ENCODE data around the gene CARS2. TPM values are rescaled to one million over a fixed set of nuclear protein-coding genes. Genes with fewer than 3 reads are reported as not detected.
"Not testable (repeated sequence)": the region's sequence is repeated elsewhere in the genome, so short reads cannot be mapped to it uniquely, and the experiment has no call there.

The CARS2 gene
- total and polyA plus RNA-seq, 2 donors (not counting 3 experiments of a cell fraction or from before 2014, with no cell fraction given): 42.0 to 51.2 TPM

DNA sequence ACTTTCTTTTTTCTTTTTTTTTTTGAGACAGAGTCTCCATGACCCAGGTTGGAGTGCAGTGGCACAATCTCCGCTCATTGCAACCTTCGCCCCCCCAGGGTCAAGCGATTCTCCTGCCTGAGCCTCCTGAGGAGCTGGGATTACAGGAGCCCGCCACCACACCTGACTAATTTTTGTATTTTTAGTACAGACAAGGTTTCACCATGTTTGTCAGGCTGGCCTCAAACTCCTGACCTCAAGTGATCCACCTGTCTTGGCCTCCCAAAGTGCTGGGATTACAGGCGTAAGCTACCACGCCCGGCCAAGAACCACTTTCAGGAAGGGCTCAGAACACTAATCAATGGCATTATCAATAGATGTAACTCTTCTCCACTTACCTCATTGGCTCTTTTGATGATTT is 4.9 kb downstream of the CARS2 start:
- H3K36me3 ChIP-seq (ENCODE audit: control insufficient read depth in 2 of 2, extremely low read depth in 1 of 2, insufficient read depth in 2 of 2, low read length in 2 of 2); H3K27me3 ChIP-seq (ENCODE audit: control insufficient read depth in 2 of 2, insufficient read depth in 2 of 2, low read length in 2 of 2); BruUV-seq (replicated peaks); intact Hi-C loops (cut with micrococcal nuclease); H3K27ac ChIP-seq (ENCODE audit: insufficient read depth, low read depth, low read length); H2AFZ ChIP-seq (ENCODE audit: low read depth, low read length); H3K9ac ChIP-seq (replicated peaks; ENCODE audit: extremely low read depth, insufficient read depth, low read length); H3K9me1 ChIP-seq (replicated peaks; ENCODE audit: control insufficient read depth, extremely low read depth, insufficient read depth, low read length); FAIRE-seq; dilution Hi-C loops (cut with MboI; ENCODE audit: extremely low pct_ligation_motif_present, low sequenced_read_pairs); DNase-seq (ENCODE audit: low read depth, low spot score); H3K9me3 ChIP-seq (replicated peaks; ENCODE audit: control insufficient read depth, insufficient read depth, low read length); POLR2A ChIA-PET; H3K4me2 ChIP-seq (ENCODE audit: insufficient read depth, low read length); H3K4me3 ChIP-seq (replicated peaks in 1 of 3; ENCODE audit: insufficient read depth in 1 of 3, low read depth in 1 of 3, low read length in 3 of 3); H4K20me1 ChIP-seq (replicated peaks; ENCODE audit: control insufficient read depth, extremely low read depth, insufficient read depth, low read length); H3K4me1 ChIP-seq (ENCODE audit: control insufficient read depth, extremely low read depth, insufficient read depth, low read length): not testable (repeated sequence)
- CTCF ChIA-PET: interaction anchor here (1.9 kb wide), 1 partner anchor 9 kb away, joined by 5 read pairs; no protein-coding TSS in a partner anchor
- H3K79me2 ChIP-seq (ENCODE audit: control insufficient read depth, insufficient read depth, low read length): peaks cover 19% of the 10 kb centered on the region

DNA sequence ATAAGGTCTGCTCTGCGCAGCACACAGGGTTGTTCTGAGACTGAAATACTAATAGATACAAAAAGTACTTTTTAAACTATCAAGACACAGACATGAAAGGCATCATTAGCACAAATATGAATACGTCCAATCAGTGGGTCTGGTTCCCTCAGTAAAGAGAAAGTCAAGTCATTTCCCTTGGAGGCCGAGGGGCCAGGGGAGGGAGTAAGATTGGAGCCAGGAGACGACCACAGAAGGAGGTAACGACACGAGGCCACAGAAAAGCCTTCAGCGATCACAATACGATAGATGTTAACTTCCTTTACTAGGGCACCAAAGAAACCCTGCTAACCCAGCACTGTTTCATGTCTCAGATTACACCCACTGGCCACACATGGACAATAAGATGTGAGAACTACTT is 5.3 kb downstream of the CARS2 start:
- Histone ChIP-seq H3K4me2 (ENCODE audit: insufficient read depth, low read length) (no peak overlapping the region), H3K79me2 (ENCODE audit: control insufficient read depth, insufficient read depth, low read length) (peaks cover 18% of the 10 kb centered on the region), H3K9me3 (replicated peaks; ENCODE audit: control insufficient read depth, insufficient read depth, low read length) (no peaks in the 10 kb centered on the region), H2AFZ (ENCODE audit: low read depth, low read length) (no peak overlapping the region), H3K4me3 (replicated peaks in 1 of 3; ENCODE audit: insufficient read depth in 1 of 3, low read depth in 1 of 3, low read length in 3 of 3) (no peak overlapping the region), H3K27ac (ENCODE audit: insufficient read depth, low read depth, low read length) (no peak overlapping the region), H3K36me3 (ENCODE audit: control insufficient read depth in 2 of 2, extremely low read depth in 1 of 2, insufficient read depth in 2 of 2, low read length in 2 of 2) (peaks cover 0 to 8% of the 10 kb centered on the region in 2 experiments), H4K20me1 (replicated peaks; ENCODE audit: control insufficient read depth, extremely low read depth, insufficient read depth, low read length) (no peaks in the 10 kb centered on the region), H3K9me1 (replicated peaks; ENCODE audit: control insufficient read depth, extremely low read depth, insufficient read depth, low read length) (no peaks in the 10 kb centered on the region), H3K9ac (replicated peaks; ENCODE audit: extremely low read depth, insufficient read depth, low read length) (no peak overlapping the region), H3K4me1 (ENCODE audit: control insufficient read depth, extremely low read depth, insufficient read depth, low read length) (peaks cover 10% of the 10 kb centered on the region), H3K27me3 (ENCODE audit: control insufficient read depth in 2 of 2, insufficient read depth in 2 of 2, low read length in 2 of 2) (no peaks in the 10 kb centered on the region)
- no TSS peak for BruUV-seq (replicated peaks)
- FAIRE-seq (no peak), DNase-seq (ENCODE audit: low read depth, low spot score) (no peak)
- intact Hi-C loops (cut with micrococcal nuclease): no loop called here
- dilution Hi-C loops (cut with MboI; ENCODE audit: extremely low pct_ligation_motif_present, low sequenced_read_pairs): no loop called here
- no peak for TF ChIP-seq POLR2AphosphoS5 (IDR thresholded peaks at IDR 0.05; ENCODE audit: insufficient read depth, low read depth, low read length)
- no peak for TF ChIP-seq JUN (IDR thresholded peaks at IDR 0.05; ENCODE audit: borderline replicate concordance, insufficient read depth, insufficient read length, low read depth)
- TF ChIP-seq POLR2A (IDR thresholded peaks at IDR 0.05; ENCODE audit: low read depth, low read length): no peak
- TF ChIP-seq EZH2 (IDR thresholded peaks at IDR 0.05; ENCODE audit: borderline replicate concordance, low read depth, low read length, severe bottlenecking): no peak
- TF ChIP-seq GATA2 (IDR thresholded peaks at IDR 0.05; ENCODE audit: insufficient read depth, insufficient read length, low read depth, low read length): no peak
- TF ChIP-seq MYC (IDR thresholded peaks at IDR 0.05; ENCODE audit: low read depth, low read length): no peak
- TF ChIP-seq, protein P1, sequence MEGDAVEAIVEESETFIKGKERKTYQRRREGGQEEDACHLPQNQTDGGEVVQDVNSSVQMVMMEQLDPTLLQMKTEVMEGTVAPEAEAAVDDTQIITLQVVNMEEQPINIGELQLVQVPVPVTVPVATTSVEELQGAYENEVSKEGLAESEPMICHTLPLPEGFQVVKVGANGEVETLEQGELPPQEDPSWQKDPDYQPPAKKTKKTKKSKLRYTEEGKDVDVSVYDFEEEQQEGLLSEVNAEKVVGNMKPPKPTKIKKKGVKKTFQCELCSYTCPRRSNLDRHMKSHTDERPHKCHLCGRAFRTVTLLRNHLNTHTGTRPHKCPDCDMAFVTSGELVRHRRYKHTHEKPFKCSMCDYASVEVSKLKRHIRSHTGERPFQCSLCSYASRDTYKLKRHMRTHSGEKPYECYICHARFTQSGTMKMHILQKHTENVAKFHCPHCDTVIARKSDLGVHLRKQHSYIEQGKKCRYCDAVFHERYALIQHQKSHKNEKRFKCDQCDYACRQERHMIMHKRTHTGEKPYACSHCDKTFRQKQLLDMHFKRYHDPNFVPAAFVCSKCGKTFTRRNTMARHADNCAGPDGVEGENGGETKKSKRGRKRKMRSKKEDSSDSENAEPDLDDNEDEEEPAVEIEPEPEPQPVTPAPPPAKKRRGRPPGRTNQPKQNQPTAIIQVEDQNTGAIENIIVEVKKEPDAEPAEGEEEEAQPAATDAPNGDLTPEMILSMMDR (IDR thresholded peaks at IDR 0.05; ENCODE audit: extremely low read depth in 1 of 2, insufficient read depth in 1 of 2, low read depth in 1 of 2, low read length in 2 of 2): no peak
- TF ChIP-seq FOS (IDR thresholded peaks at IDR 0.05; ENCODE audit: borderline replicate concordance, insufficient read depth, low read length): no peak
- TF ChIP-seq, protein P2, sequence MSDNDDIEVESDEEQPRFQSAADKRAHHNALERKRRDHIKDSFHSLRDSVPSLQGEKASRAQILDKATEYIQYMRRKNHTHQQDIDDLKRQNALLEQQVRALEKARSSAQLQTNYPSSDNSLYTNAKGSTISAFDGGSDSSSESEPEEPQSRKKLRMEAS (IDR thresholded peaks at IDR 0.05; ENCODE audit: insufficient read depth, insufficient read length): no peak
- POLR2A ChIA-PET: no interaction called here
- CTCF ChIA-PET: no interaction called here
